SK-N-SH (cell line): ENCODE data around the gene RGS7BP.

ENCODE experiments used
- POLR2AphosphoS5 ChIP-seq: IDR thresholded peaks from 2 replicates; pipeline ENCODE4 v1.6.1; 2012; ENCODE audit warnings: low read depth, low read length
- RAD21 ChIP-seq: IDR thresholded peaks from 2 replicates; pipeline ENCODE4 v1.6.1; 2012; ENCODE audit warnings: mild to moderate bottlenecking, low read length
- RFX5 ChIP-seq: IDR thresholded peaks from 2 replicates; pipeline ENCODE4 v1.6.1; 2012; ENCODE audit warnings: mild to moderate bottlenecking, improper control_type of control experiment, low read length
- YY1 ChIP-seq: IDR thresholded peaks from 2 replicates; pipeline ENCODE4 v1.4.0; 2012; ENCODE audit warnings: low read depth, mild to moderate bottlenecking
- TF ChIP-seq, protein P1 (sequence below): fragments of 200-600 bp; sonication (generic); IDR thresholded peaks from 2 replicates; pipeline ENCODE4 v1.6.1; 2017; ENCODE audit warnings: antibody characterized with exemption, mild to moderate bottlenecking, moderate library complexity

DNA sequence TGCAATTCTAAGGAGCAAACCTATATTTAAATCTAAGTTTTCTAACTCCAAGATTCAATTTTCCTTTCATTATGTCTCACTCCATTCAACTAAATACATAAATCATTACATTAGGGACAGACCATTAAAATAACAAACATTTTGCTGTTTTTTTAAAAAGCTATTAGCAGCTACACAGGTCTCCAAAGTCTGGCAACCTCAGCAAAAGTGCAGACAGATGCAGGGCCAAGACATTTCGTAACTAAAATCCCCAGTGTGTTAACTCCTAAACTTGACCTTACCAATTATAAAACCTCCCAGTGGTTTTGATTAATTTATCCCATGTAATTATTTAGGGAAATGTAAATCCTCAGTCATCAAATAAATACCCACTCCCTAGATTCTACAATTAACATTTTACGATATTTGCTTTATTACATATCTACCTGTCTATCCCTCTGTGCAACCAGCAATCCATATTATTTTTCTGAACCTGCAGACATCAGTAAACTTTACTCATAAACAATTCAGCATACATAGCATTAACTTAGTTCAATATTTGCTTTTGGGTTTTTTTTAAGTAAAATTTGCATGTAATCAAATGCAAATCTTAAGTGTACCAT lies 64.7 kb downstream of the RGS7BP start:
- no peak for TF ChIP-seq YY1
- TF ChIP-seq, protein P1, sequence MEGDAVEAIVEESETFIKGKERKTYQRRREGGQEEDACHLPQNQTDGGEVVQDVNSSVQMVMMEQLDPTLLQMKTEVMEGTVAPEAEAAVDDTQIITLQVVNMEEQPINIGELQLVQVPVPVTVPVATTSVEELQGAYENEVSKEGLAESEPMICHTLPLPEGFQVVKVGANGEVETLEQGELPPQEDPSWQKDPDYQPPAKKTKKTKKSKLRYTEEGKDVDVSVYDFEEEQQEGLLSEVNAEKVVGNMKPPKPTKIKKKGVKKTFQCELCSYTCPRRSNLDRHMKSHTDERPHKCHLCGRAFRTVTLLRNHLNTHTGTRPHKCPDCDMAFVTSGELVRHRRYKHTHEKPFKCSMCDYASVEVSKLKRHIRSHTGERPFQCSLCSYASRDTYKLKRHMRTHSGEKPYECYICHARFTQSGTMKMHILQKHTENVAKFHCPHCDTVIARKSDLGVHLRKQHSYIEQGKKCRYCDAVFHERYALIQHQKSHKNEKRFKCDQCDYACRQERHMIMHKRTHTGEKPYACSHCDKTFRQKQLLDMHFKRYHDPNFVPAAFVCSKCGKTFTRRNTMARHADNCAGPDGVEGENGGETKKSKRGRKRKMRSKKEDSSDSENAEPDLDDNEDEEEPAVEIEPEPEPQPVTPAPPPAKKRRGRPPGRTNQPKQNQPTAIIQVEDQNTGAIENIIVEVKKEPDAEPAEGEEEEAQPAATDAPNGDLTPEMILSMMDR = no peak
- TF ChIP-seq RFX5 = no peak
- TF ChIP-seq POLR2AphosphoS5 = no peak
- TF ChIP-seq RAD21 = no peak
